GM21786 (cell line): Measurements from ENCODE around the gene PIK3AP1.
A peak's percentile ranks its signal among the peaks of the same experiment; 100 is the strongest.

Source experiments
- ATAC-seq: cut with Tn5 transposase; IDR thresholded peaks from one replicate; pipeline ENCODE4 v1.9.1; 2021; ENCODE audit not compliant: unreplicated experiment

Gene PIK3AP1

DNA sequence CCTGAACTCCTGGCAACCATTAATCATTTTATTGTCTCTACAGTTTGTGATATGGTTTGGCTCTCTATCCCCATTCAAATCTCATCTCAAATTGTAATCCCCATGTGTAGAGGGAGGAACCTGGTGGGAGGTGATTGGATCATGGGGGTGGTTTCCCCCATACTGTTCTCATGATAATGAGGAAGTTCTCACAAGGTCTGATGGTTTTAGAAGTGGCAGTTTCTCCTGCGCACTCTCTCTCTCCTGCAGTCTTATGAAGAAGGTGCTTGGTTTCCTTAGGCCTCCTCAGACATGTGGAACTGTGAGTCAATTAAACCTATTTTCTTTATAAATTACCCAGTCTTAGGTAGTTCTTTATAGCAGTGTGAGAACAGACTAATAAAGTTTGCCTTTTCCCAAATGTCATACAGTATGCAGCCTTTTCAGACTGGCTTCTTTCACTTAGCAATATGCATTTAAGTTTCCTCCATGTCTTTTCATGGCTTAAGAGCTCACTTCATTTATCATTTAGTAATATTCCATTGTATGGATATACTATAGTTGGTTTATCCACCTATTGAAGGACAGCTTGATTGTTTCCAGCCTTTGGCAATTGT is 17.1 kb upstream of the PIK3AP1 start:
- ATAC-seq = peak; percentile 65

DNA sequence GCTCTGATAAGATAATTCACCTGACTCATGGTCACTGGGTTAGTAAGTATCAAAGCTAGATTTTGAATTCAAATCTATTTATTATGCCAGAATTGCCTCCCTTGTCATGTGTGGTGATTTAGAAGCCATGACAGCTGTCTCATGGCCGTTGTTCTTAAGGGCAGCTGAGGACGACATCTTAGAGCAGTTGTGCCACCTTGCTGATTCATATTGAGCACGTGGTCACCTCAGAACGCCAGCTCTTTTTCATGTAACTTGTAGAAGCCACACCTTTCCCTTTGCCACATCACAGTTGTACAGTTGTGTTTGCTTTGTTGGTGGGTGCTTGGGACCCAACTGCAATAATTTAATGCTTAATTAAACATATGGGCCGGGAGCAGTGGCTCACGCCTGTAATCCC is 4.3 kb upstream of the PIK3AP1 start:
- ATAC-seq = no peak

GRCh38 chr10:96721207-96721572 is 876 bp upstream of the PIK3AP1 start:
- no peak for ATAC-seq

DNA sequence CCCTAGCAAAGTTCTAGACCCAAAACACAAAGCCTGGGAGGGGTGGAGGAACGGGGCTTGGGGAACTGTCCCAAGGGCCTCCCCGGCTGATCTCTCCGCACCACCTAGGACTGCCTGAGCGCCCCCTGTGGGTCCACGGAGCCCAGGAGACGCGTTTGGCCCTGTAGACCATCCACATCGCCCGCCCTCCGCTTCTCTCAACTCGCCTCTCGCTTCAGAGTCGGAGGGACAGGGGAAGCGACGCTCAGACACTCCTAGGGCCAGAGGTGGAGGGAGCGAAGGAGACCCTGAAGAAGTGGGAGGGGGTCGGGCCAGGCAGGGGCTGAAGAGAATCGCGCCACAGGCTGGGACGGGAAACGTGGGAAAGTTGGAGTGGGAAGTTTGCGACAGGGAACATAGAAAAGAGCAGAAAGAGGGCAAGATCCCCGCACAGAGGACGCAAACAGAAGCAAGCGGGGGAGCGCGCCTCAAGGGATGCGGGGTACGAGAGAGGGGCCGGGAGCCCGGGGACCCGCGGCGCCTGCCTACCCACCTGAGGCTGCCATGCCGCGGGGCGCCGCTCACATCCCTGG is 378 bp downstream of the PIK3AP1 start:
- ATAC-seq = peak; percentile 61

DNA sequence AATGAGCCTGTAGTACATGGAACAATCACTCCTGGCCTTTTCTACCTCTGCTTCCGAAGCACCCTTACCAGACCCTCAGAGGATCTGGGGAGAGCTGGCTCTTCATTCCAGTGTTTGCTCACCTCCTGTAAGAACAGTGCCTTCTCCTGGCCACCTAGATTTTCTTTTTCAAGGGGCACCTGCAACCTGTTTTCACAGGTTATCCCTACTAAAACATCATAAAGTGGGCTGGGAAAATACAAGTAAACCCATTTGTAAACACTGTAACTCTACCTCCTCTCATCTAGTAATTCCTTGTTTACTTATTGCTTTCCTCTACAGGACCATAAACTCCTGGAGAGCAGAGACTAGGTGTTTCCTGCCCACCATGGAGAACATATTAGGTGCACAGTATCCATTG is 1.1 kb downstream of the PIK3AP1 start:
- no peak for ATAC-seq

DNA sequence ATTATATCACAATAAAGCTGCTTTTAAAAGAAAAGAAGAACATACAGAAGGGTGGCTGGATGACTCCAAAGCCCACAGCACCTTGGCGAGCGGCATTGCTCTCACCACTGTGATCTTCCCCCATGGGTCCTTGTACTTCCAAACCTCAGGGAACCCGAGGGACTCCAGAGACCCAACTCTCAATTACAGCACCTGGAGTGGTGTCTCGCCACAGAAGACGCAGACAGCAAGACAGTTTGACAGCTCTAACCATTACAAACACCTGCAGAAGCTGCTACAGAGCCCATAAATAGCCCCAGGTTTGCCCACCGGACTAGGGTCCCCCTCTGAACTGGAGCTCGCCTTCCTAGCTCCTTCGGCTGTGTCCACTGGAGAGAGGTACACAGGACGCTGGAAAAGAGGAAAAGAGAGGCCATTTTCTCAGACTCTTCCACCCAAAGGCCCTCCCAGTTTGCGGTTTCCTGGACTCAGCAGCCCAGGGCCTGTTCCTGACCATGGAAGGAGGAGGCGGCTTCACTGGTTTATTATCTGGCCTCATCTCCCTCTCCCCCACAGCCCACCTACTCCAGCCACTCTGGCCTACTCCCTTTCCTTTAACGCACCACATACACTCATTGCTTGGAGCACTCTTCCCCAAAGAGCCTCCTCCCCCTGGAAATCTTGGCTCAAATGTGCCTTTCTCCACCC is 1.9 kb downstream of the PIK3AP1 start:
- ATAC-seq = no peak

DNA sequence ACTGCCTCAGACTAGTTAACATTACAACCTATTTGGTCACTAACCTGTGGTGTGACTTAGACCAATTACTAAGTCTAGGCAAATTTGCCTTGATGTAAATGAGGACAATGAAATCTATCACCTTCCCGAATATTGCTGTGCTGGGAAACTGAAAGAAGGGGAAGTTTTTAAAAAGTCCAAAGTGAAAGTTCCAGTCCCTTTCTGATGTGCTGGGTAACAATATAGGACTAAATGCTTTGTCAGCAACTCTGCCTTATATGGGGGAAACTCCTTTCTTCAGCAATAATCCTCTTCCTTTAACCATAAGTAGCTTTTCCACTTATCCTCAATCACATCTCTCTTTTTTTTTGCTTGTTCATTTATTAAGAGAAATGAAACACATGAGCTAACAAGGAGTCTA is 3.9 kb downstream of the PIK3AP1 start:
- no peak for ATAC-seq

DNA sequence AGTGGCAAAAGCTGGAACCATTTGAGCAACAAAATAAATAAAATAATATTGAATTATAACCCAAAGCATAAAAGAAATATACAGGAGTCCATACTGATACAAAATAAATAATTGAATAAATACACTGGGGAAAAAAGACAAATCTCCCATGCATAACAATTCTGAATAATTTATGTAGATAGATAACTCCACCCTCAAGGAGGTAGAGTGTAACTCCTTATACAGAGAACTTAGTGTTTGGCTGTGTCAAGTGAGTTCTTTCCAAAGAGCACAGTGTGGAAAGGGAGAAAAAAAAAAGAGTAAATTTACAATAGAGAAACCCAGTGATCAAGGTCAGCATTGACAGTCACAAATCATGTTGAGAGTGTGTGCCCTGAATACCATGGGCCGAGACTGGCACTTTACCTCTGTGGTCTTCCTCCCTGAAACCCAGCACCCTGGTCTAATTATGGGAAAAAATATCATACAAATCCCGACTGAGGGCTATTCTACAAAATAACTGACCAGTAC is 5.5 kb downstream of the PIK3AP1 start:
- no peak for ATAC-seq

GRCh38 chr10:96714031-96714590 is 6.2 kb downstream of the PIK3AP1 start:
- ATAC-seq = no peak

DNA sequence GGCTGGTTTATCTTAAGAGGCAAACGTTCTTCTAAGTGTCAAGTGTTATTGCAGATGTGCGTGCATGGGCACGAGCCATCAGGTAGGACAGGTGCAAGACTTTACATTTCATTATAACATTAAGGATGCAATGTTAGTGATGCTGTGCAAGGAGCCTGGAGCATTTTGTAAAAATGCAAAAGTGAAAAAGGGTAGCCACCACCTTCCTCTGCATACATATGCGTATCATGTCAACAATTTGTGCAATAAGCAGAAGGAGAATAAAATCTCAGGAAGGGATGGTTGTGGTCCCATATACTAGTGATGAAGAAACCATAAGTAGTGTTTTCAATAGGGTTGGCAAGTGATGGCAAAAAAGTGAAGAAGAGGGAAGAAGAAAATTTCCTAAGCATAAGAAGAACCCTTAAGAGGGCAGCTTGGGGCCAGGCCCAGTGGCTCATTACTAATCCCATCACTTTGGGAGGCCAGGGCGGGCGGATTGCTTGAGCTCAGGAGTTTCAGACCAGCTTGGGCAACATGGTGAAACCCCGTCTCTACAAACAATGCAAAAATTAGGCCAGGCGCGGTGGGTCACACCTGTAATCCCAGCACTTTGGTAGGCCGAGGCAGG is 7.5 kb downstream of the PIK3AP1 start:
- ATAC-seq = no peak

- ATAC-seq = no peak
Measured at GRCh38 chr10:96711048-96711728, 9.1 kb downstream of the PIK3AP1 start.

DNA sequence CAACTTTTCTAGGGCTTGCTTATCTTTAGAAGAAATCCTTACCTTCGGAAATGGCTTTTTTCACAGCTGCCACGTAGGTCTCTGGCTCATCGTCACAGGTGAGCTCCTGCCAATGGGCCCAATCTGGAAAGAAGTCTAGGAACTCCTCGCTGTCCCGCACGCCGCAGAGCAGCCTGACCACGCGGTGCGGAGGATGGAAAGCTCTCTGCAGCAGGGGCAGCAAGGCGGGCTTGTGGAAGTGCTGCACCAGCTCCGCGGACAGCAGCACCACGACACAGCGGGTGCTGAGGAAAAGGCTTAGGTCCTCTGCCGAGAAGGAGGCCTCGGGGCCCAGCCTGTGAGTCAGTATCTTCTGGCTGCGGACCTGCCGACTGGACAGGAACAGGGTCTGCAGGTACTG is 10.8 kb downstream of the PIK3AP1 start:
- no peak for ATAC-seq

- ATAC-seq = no peak
Measured at GRCh38 chr10:96708996-96709395, 11.3 kb downstream of the PIK3AP1 start.

GRCh38 chr10:96708456-96708855 is 11.9 kb downstream of the PIK3AP1 start:
- no peak for ATAC-seq

DNA sequence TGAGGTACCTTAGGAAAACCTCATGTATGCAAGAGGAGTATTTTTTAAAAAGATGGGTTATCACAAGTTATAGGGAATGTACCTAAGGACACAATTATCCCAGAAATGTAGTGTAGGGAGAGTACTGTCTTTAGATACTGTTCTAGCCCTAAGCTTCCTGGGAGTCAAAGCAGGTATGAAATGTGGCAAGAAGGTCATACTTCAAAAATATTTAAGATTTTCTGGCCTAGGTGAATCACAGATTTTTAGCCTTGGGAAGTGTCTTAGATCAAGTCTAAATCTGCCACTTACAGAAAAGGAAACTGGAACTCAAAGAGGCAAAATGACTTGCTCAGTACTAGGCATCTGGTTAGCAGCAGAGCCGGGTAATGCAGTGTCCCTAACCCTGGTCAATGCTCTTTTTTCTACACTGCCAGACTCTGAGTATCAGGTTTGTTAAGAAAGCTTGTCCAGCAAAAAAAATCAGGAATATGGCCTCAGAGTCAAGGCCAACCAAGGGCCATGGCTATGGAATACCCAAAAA is 13.9 kb downstream of the PIK3AP1 start:
- ATAC-seq = no peak

DNA sequence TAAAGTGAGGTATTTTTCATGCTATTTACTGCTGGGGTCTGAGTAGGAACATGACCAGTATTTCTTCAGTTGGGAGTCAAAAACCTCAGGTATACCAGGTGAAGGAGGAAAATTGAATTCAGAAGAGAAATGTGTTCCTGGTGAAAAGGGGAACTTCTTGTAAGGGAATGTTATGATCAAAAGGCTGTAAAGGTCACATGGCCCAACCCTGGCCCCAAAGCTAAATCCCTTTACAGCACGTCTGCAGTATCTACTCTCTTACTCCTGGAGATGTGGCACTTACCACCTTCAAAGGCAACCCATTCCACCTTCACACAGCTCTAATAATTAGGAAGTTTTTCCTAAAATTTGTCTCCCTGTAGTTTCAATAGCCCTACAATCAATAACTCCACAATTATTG is 15.2 kb downstream of the PIK3AP1 start:
- no peak for ATAC-seq

- no peak for ATAC-seq
Measured at GRCh38 chr10:96704563-96704962, 15.8 kb downstream of the PIK3AP1 start.

- no peak for ATAC-seq
Measured at GRCh38 chr10:96703358-96703757, 17.0 kb downstream of the PIK3AP1 start.

DNA sequence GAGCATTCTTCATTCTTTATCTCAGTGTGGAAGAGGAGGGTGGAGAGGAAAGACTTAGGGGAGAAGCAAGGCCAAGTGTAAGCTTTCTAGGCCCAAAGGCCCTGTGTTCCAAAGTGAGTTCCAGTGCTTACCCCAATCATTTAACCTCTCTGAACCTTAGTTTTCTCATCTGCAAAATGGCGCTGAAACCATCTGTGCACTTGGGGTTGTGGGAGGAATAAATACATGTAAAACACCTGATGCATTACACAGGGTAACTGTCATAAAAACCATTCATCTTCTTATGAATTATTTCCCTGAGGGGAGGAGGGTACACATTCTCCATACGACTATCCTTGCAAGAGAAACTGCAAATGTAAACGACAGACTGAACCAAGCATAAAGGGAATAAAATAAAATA is 19.0 kb downstream of the PIK3AP1 start:
- no peak for ATAC-seq

- peak; percentile 75 for ATAC-seq
Measured at GRCh38 chr10:96700374-96701099, 19.8 kb downstream of the PIK3AP1 start.
